ENCODE measurements around the gene ARSK.

Gene ARSK

GRCh38 chr5:95526871-95527270 lies 28.0 kb upstream of the ARSK start:
- Histone ChIP-seq H4K8ac (ENCODE audit: low read length) (no peak overlapping the region), H3K27me3 (ENCODE audit: control insufficient read depth in 1 of 2, insufficient read depth in 1 of 2, low read length in 2 of 2) (no peaks in the 10 kb centered on the region), H2BK120ac (ENCODE audit: low read depth, low read length) (no peak overlapping the region), H2BK12ac (ENCODE audit: low read length in 2 of 2) (no peak overlapping the region), H3K4me3 (ENCODE audit: insufficient read depth in 1 of 2, low read depth in 1 of 2, low read length in 2 of 2) (no peak overlapping the region), H3K4me1 (ENCODE audit: control insufficient read depth, insufficient read depth, low read depth, low read length) (peaks cover 2% of the 10 kb centered on the region), H3K36me3 (ENCODE audit: control insufficient read depth in 1 of 2, insufficient read depth in 2 of 2, low read depth in 1 of 2, low read length in 2 of 2) (peaks cover 3 to 83% of the 10 kb centered on the region in 2 experiments), H3K23ac (ENCODE audit: low read length in 2 of 2) (no peak overlapping the region), H3K4ac (ENCODE audit: low read depth in 1 of 2, low read length in 2 of 2) (no peak overlapping the region), H3K27ac (ENCODE audit: low read length, poor library complexity, severe bottlenecking) (no peak overlapping the region), H2AK5ac (ENCODE audit: low read length, severe bottlenecking) (no peak overlapping the region), H3K14ac (ENCODE audit: low read length in 2 of 2) (no peak overlapping the region), H3K4me2 (ENCODE audit: low read length, poor library complexity, severe bottlenecking) (no peak overlapping the region), H3K9me3 (ENCODE audit: control insufficient read depth, low read length) (no peaks in the 10 kb centered on the region), H3K18ac (ENCODE audit: low read depth in 1 of 2, low read length in 2 of 2) (no peak overlapping the region), H3K79me1 (replicated peaks; ENCODE audit: low read length, poor library complexity, severe bottlenecking) (peaks cover 14% of the 10 kb centered on the region), H3K9ac (ENCODE audit: low read length) (no peak overlapping the region), H2AFZ (ENCODE audit: low read depth, low read length) (no peak overlapping the region), H2BK15ac (ENCODE audit: low read depth, poor library complexity, severe bottlenecking) (no peak overlapping the region), H2BK5ac (ENCODE audit: low read depth, low read length, poor library complexity, severe bottlenecking) (no peak overlapping the region), H4K91ac (ENCODE audit: low read length) (no peak overlapping the region)
- DNase-seq: no peak
- WGBS: 86% methylated on average over 1 of the region's 2 CpGs

GRCh38 chr5:95528565-95528964 lies 26.3 kb upstream of the ARSK start:
- Histone ChIP-seq H3K79me1 (replicated peaks; ENCODE audit: low read length, poor library complexity, severe bottlenecking) (peaks cover 12% of the 10 kb centered on the region), H3K4me3 (ENCODE audit: insufficient read depth in 1 of 2, low read depth in 1 of 2, low read length in 2 of 2) (no peak overlapping the region), H3K4ac (ENCODE audit: low read depth in 1 of 2, low read length in 2 of 2) (no peak overlapping the region), H3K4me1 (ENCODE audit: control insufficient read depth, insufficient read depth, low read depth, low read length) (peaks cover 2% of the 10 kb centered on the region), H4K91ac (ENCODE audit: low read length) (no peak overlapping the region), H3K27ac (ENCODE audit: low read length, poor library complexity, severe bottlenecking) (no peak overlapping the region), H3K27me3 (ENCODE audit: control insufficient read depth in 1 of 2, insufficient read depth in 1 of 2, low read length in 2 of 2) (no peaks in the 10 kb centered on the region), H3K23ac (ENCODE audit: low read length in 2 of 2) (no peak overlapping the region), H3K9me3 (ENCODE audit: control insufficient read depth, low read length) (no peaks in the 10 kb centered on the region), H3K4me2 (ENCODE audit: low read length, poor library complexity, severe bottlenecking) (no peak overlapping the region), H3K9ac (ENCODE audit: low read length) (no peak overlapping the region), H2AFZ (ENCODE audit: low read depth, low read length) (no peak overlapping the region), H2BK15ac (ENCODE audit: low read depth, poor library complexity, severe bottlenecking) (no peak overlapping the region), H2BK12ac (ENCODE audit: low read length in 2 of 2) (no peak overlapping the region), H3K14ac (ENCODE audit: low read length in 2 of 2) (no peak overlapping the region), H4K8ac (ENCODE audit: low read length) (no peak overlapping the region), H3K36me3 (ENCODE audit: control insufficient read depth in 1 of 2, insufficient read depth in 2 of 2, low read depth in 1 of 2, low read length in 2 of 2) (peaks cover 3 to 66% of the 10 kb centered on the region in 2 experiments), H2AK5ac (ENCODE audit: low read length, severe bottlenecking) (no peak overlapping the region), H2BK5ac (ENCODE audit: low read depth, low read length, poor library complexity, severe bottlenecking) (no peak overlapping the region), H2BK120ac (ENCODE audit: low read depth, low read length) (no peak overlapping the region), H3K18ac (ENCODE audit: low read depth in 1 of 2, low read length in 2 of 2) (no peak overlapping the region)
- DNase-seq: no peak

- Histone ChIP-seq H2BK15ac (ENCODE audit: low read depth, poor library complexity, severe bottlenecking) (no peak overlapping the region), H2AFZ (ENCODE audit: low read depth, low read length) (no peak overlapping the region), H3K14ac (ENCODE audit: low read length in 2 of 2) (no peak overlapping the region), H3K4ac (ENCODE audit: low read depth in 1 of 2, low read length in 2 of 2) (no peak overlapping the region), H2AK5ac (ENCODE audit: low read length, severe bottlenecking) (no peak overlapping the region), H2BK12ac (ENCODE audit: low read length in 2 of 2) (no peak overlapping the region), H3K9ac (ENCODE audit: low read length) (peak overlapping the region; percentile 78), H2BK120ac (ENCODE audit: low read depth, low read length) (no peak overlapping the region), H3K4me2 (ENCODE audit: low read length, poor library complexity, severe bottlenecking) (no peak overlapping the region), H3K27ac (ENCODE audit: low read length, poor library complexity, severe bottlenecking) (no peak overlapping the region), H3K27me3 (ENCODE audit: control insufficient read depth in 1 of 2, insufficient read depth in 1 of 2, low read length in 2 of 2) (no peaks in the 10 kb centered on the region), H3K9me3 (ENCODE audit: control insufficient read depth, low read length) (no peaks in the 10 kb centered on the region), H3K79me1 (replicated peaks; ENCODE audit: low read length, poor library complexity, severe bottlenecking) (peaks cover 14% of the 10 kb centered on the region), H3K36me3 (ENCODE audit: control insufficient read depth in 1 of 2, insufficient read depth in 2 of 2, low read depth in 1 of 2, low read length in 2 of 2) (peaks cover 0 to 53% of the 10 kb centered on the region in 2 experiments), H2BK5ac (ENCODE audit: low read depth, low read length, poor library complexity, severe bottlenecking) (no peak overlapping the region), H3K4me3 (ENCODE audit: insufficient read depth in 1 of 2, low read depth in 1 of 2, low read length in 2 of 2) (no peak overlapping the region), H3K23ac (ENCODE audit: low read length in 2 of 2) (no peak overlapping the region), H4K91ac (ENCODE audit: low read length) (no peak overlapping the region), H4K8ac (ENCODE audit: low read length) (no peak overlapping the region), H3K18ac (ENCODE audit: low read depth in 1 of 2, low read length in 2 of 2) (no peak overlapping the region), H3K4me1 (ENCODE audit: control insufficient read depth, insufficient read depth, low read depth, low read length) (no peaks in the 10 kb centered on the region)
- WGBS: 76% methylated on average over 2 of the region's 2 CpGs
- peak; percentile 84 for DNase-seq
Measured at GRCh38 chr5:95530416-95530815, 24.5 kb upstream of the ARSK start.

- no peak overlapping the region for H3K4ac ChIP-seq (ENCODE audit: low read depth in 1 of 2, low read length in 2 of 2)
- no peak overlapping the region for H2AFZ ChIP-seq (ENCODE audit: low read depth, low read length)
- peaks cover 0 to 53% of the 10 kb centered on the region in 2 experiments for H3K36me3 ChIP-seq (ENCODE audit: control insufficient read depth in 1 of 2, insufficient read depth in 2 of 2, low read depth in 1 of 2, low read length in 2 of 2)
- H3K4me2 ChIP-seq (ENCODE audit: low read length, poor library complexity, severe bottlenecking): no peak overlapping the region
- H3K4me1 ChIP-seq (ENCODE audit: control insufficient read depth, insufficient read depth, low read depth, low read length): no peaks in the 10 kb centered on the region
- no peak overlapping the region for H3K14ac ChIP-seq (ENCODE audit: low read length in 2 of 2)
- H3K23ac ChIP-seq (ENCODE audit: low read length in 2 of 2): no peak overlapping the region
- no peak overlapping the region for H3K4me3 ChIP-seq (ENCODE audit: insufficient read depth in 1 of 2, low read depth in 1 of 2, low read length in 2 of 2)
- peak overlapping the region; percentile 78 for H3K9ac ChIP-seq (ENCODE audit: low read length)
- H3K18ac ChIP-seq (ENCODE audit: low read depth in 1 of 2, low read length in 2 of 2): no peak overlapping the region
- H3K9me3 ChIP-seq (ENCODE audit: control insufficient read depth, low read length): no peaks in the 10 kb centered on the region
- H2BK12ac ChIP-seq (ENCODE audit: low read length in 2 of 2): no peak overlapping the region
- no peak overlapping the region for H3K27ac ChIP-seq (ENCODE audit: low read length, poor library complexity, severe bottlenecking)
- H3K79me1 ChIP-seq (replicated peaks; ENCODE audit: low read length, poor library complexity, severe bottlenecking): peaks cover 14% of the 10 kb centered on the region
- H4K91ac ChIP-seq (ENCODE audit: low read length): no peak overlapping the region
- DNase-seq: no peak
- no peak overlapping the region for H4K8ac ChIP-seq (ENCODE audit: low read length)
- no peak overlapping the region for H2BK15ac ChIP-seq (ENCODE audit: low read depth, poor library complexity, severe bottlenecking)
- H3K27me3 ChIP-seq (ENCODE audit: control insufficient read depth in 1 of 2, insufficient read depth in 1 of 2, low read length in 2 of 2): no peaks in the 10 kb centered on the region
- H2BK5ac ChIP-seq (ENCODE audit: low read depth, low read length, poor library complexity, severe bottlenecking): no peak overlapping the region
- no peak overlapping the region for H2BK120ac ChIP-seq (ENCODE audit: low read depth, low read length)
- no peak overlapping the region for H2AK5ac ChIP-seq (ENCODE audit: low read length, severe bottlenecking)
Measured at GRCh38 chr5:95531491-95531890, 23.4 kb upstream of the ARSK start.
